Neuronal stem cell (in vitro differentiated cells): ENCODE data around the gene LEMD3.

ENCODE experiments used
- DNase-seq: peaks from one replicate; pipeline ENCODE4 v3.0.0-alpha.2; 2013; ENCODE audit warnings: low spot score
- H2AFZ ChIP-seq: one replicate; pipeline ENCODE4 v1.6.1; 2013; ENCODE audit warnings: mild to moderate bottlenecking, low read length, inconsistent platforms
- H2AK5ac ChIP-seq: 2 replicates; pipeline ENCODE4 v1.6.1; 2013; ENCODE audit warnings: low read depth, mild to moderate bottlenecking, inconsistent platforms, low read length, moderate library complexity, mixed read lengths
- H2BK120ac ChIP-seq: 2 replicates; pipeline ENCODE4 v1.6.1; 2013; ENCODE audit warnings: low read depth, mild to moderate bottlenecking, inconsistent platforms, low read length, moderate library complexity, mixed read lengths
- H2BK12ac ChIP-seq: one replicate; pipeline ENCODE4 v1.6.1; 2013; ENCODE audit warnings: low read length, inconsistent platforms
- H2BK15ac ChIP-seq: 2 replicates; pipeline ENCODE4 v1.6.1; 2013; ENCODE audit warnings: mild to moderate bottlenecking, low read length, inconsistent platforms, mixed read lengths
- H2BK5ac ChIP-seq: one replicate; pipeline ENCODE4 v1.6.1; 2013; ENCODE audit warnings: inconsistent platforms, mild to moderate bottlenecking, low read length, moderate library complexity
- H3K14ac ChIP-seq: one replicate; pipeline ENCODE4 v1.6.1; 2013; ENCODE audit warnings: low read length, inconsistent platforms
- H3K18ac ChIP-seq: 2 replicates; pipeline ENCODE4 v1.6.1; 2013; ENCODE audit warnings: low read length, inconsistent platforms
- H3K23ac ChIP-seq: 2 replicates; pipeline ENCODE4 v1.6.1; 2013; ENCODE audit warnings: low read depth, mild to moderate bottlenecking, mixed read lengths, low read length, inconsistent platforms; ENCODE audit not compliant: poor library complexity
- H3K27ac ChIP-seq: replicated peaks from 3 replicates; pipeline ENCODE4 v1.5.1; 2013; ENCODE audit warnings: low read length, inconsistent platforms
- H3K27me3 ChIP-seq, 3 experiments: 2 replicates each; pipeline ENCODE4 v1.6.1; 2013; ENCODE audit warnings: low read length in 3 of 3, mild to moderate bottlenecking in 2 of 3, inconsistent platforms in 1 of 3, low read depth in 1 of 3, mixed read lengths in 1 of 3, moderate library complexity in 1 of 3; ENCODE audit not compliant: control insufficient read depth in 3 of 3, insufficient read depth in 3 of 3
- H3K36me3 ChIP-seq, 2 donors: replicated peaks in 1 of 2; 2 replicates each; pipeline ENCODE4 v1.6.1; 2013; ENCODE audit warnings: low read length in 2 of 2; ENCODE audit not compliant: control insufficient read depth in 2 of 2, insufficient read depth in 2 of 2
- H3K4ac ChIP-seq: 2 replicates; pipeline ENCODE4 v1.6.1; 2013; ENCODE audit warnings: inconsistent platforms, mild to moderate bottlenecking, low read length, moderate library complexity
- H3K4me1 ChIP-seq, 2 donors: 1 replicate in 1 of 2; 2 replicates in 1 of 2; pipeline ENCODE4 v1.6.1; 2013; ENCODE audit warnings: low read length in 2 of 2, low read depth in 1 of 2; ENCODE audit not compliant: control insufficient read depth in 2 of 2, insufficient read depth in 1 of 2
- H3K4me2 ChIP-seq: one replicate; pipeline ENCODE4 v1.6.1; 2013; ENCODE audit warnings: mild to moderate bottlenecking, low read length, inconsistent platforms; ENCODE audit not compliant: insufficient read depth, poor library complexity, severe bottlenecking
- H3K4me3 ChIP-seq, 2 donors: 2 replicates each; pipeline ENCODE4 v1.5.1; 2013; ENCODE audit warnings: low read length in 2 of 2, mild to moderate bottlenecking in 2 of 2, inconsistent platforms in 1 of 2, moderate library complexity in 1 of 2
- H3K79me1 ChIP-seq: one replicate; pipeline ENCODE4 v1.6.1; 2013; ENCODE audit warnings: low read depth, mild to moderate bottlenecking, inconsistent platforms, low read length, moderate library complexity
- H3K9ac ChIP-seq: one replicate; pipeline ENCODE4 v1.6.1; 2013; ENCODE audit warnings: mild to moderate bottlenecking, low read depth, low read length, inconsistent platforms; ENCODE audit not compliant: poor library complexity
- H3K9me3 ChIP-seq, 2 donors: replicated peaks in 1 of 2; 2 replicates each; pipeline versions ENCODE3 to v1.6.1; 2013; ENCODE audit warnings: low read length in 2 of 2, mild to moderate bottlenecking in 2 of 2, inconsistent platforms in 1 of 2, low read depth in 1 of 2, mixed read lengths in 1 of 2, moderate library complexity in 1 of 2; ENCODE audit not compliant: control insufficient read depth in 2 of 2, insufficient read depth in 1 of 2
- H4K8ac ChIP-seq: one replicate; pipeline ENCODE4 v1.6.1; 2013; ENCODE audit warnings: low read depth, mild to moderate bottlenecking, inconsistent platforms, low read length, moderate library complexity
- H4K91ac ChIP-seq: one replicate; pipeline ENCODE4 v1.6.1; 2013; ENCODE audit warnings: low read length, low read depth, mild to moderate bottlenecking, inconsistent platforms; ENCODE audit not compliant: poor library complexity
- WGBS, 2 donors: extraction: QIAGEN DNeasy Blood & Tissue Kit; methylation state at CpG; one replicate each; pipeline ENCODE4 v1.1.7; 2013; ENCODE audit warnings: missing lambda C conversion rate in 2 of 2, mixed read lengths in 1 of 2; ENCODE audit not compliant: insufficient read length in 2 of 2, insufficient replicate concordance in 1 of 2; ENCODE audit errors: extremely low coverage in 2 of 2; 5-methylcytosine and 5-hydroxymethylcytosine counted together

The LEMD3 gene

GRCh38 chr12:65292241-65292640 is 122.9 kb downstream of the LEMD3 start:
- no peaks in the 10 kb centered on the region for H3K4me1 ChIP-seq
- H4K8ac ChIP-seq = no peak overlapping the region
- H3K27me3 ChIP-seq = no peaks in the 10 kb centered on the region
- H3K18ac ChIP-seq = no peak overlapping the region
- WGBS, 2 donors = no CpG with 5 or more reads among the region's 2 CpGs
- H3K23ac ChIP-seq = no peak overlapping the region
- no peak overlapping the region for H2BK5ac ChIP-seq
- H2BK120ac ChIP-seq = no peak overlapping the region
- DNase-seq = no peak
- no peak overlapping the region for H2BK12ac ChIP-seq
- H3K27ac ChIP-seq = no peak overlapping the region
- H3K9ac ChIP-seq = no peak overlapping the region
- H3K9me3 ChIP-seq = no peaks in the 10 kb centered on the region
- H3K4me2 ChIP-seq = no peak overlapping the region
- no peak overlapping the region for H2AFZ ChIP-seq
- no peaks in the 10 kb centered on the region for H3K79me1 ChIP-seq
- H3K4me3 ChIP-seq = no peak overlapping the region
- H4K91ac ChIP-seq = no peak overlapping the region
- H3K4ac ChIP-seq = no peak overlapping the region
- H3K14ac ChIP-seq = no peak overlapping the region
- no peak overlapping the region for H2BK15ac ChIP-seq
- no peak overlapping the region for H2AK5ac ChIP-seq
- no peaks in the 10 kb centered on the region for H3K36me3 ChIP-seq

GRCh38 chr12:65293735-65294134 is 124.4 kb downstream of the LEMD3 start:
- Histone ChIP-seq H3K27ac (no peak overlapping the region), H2BK15ac (no peak overlapping the region), H3K14ac (no peak overlapping the region), H4K91ac (no peak overlapping the region), H3K9ac (no peak overlapping the region), H2BK5ac (no peak overlapping the region), H3K36me3 (no peaks in the 10 kb centered on the region), H3K4ac (no peak overlapping the region), H4K8ac (no peak overlapping the region), H3K4me3 (no peak overlapping the region), H3K79me1 (no peaks in the 10 kb centered on the region), H2AK5ac (no peak overlapping the region), H2BK12ac (no peak overlapping the region), H3K18ac (no peak overlapping the region), H2AFZ (no peak overlapping the region), H3K4me2 (no peak overlapping the region), H3K27me3 (no peaks in the 10 kb centered on the region), H3K4me1 (no peaks in the 10 kb centered on the region), H3K9me3 (no peaks in the 10 kb centered on the region), H2BK120ac (no peak overlapping the region), H3K23ac (no peak overlapping the region)
- no peak for DNase-seq
- no CpG with 5 or more reads among the region's 1 CpG for WGBS, 2 donors

GRCh38 chr12:65294641-65295262 is 125.4 kb downstream of the LEMD3 start:
- no peak for DNase-seq
- H2AFZ ChIP-seq = no peak overlapping the region
- no peaks in the 10 kb centered on the region for H3K27me3 ChIP-seq
- H3K9me3 ChIP-seq = no peaks in the 10 kb centered on the region
- H2BK120ac ChIP-seq = no peak overlapping the region
- H2BK12ac ChIP-seq = no peak overlapping the region
- no peak overlapping the region for H2AK5ac ChIP-seq
- no peak overlapping the region for H3K4me3 ChIP-seq
- no peak overlapping the region for H4K8ac ChIP-seq
- H3K79me1 ChIP-seq = no peaks in the 10 kb centered on the region
- H3K9ac ChIP-seq = no peak overlapping the region
- H3K4me1 ChIP-seq = no peaks in the 10 kb centered on the region
- no peak overlapping the region for H3K23ac ChIP-seq
- H3K14ac ChIP-seq = no peak overlapping the region
- no CpG with 5 or more reads among the region's 4 CpGs for WGBS, 2 donors
- no peak overlapping the region for H3K4me2 ChIP-seq
- H3K18ac ChIP-seq = no peak overlapping the region
- H3K4ac ChIP-seq = no peak overlapping the region
- no peak overlapping the region for H2BK15ac ChIP-seq
- H3K36me3 ChIP-seq = no peaks in the 10 kb centered on the region
- no peak overlapping the region for H2BK5ac ChIP-seq
- H3K27ac ChIP-seq = no peak overlapping the region
- no peak overlapping the region for H4K91ac ChIP-seq

GRCh38 chr12:65296508-65297265 is 127.3 kb downstream of the LEMD3 start:
- H2AK5ac ChIP-seq = no peak overlapping the region
- H2BK5ac ChIP-seq = no peak overlapping the region
- H3K4me1 ChIP-seq = no peaks in the 10 kb centered on the region
- H3K4me3 ChIP-seq = no peak overlapping the region
- H2BK15ac ChIP-seq = no peak overlapping the region
- DNase-seq = no peak
- no peak overlapping the region for H4K91ac ChIP-seq
- no peak overlapping the region for H2AFZ ChIP-seq
- H3K9me3 ChIP-seq = no peaks in the 10 kb centered on the region
- H4K8ac ChIP-seq = no peak overlapping the region
- H3K18ac ChIP-seq = no peak overlapping the region
- H3K4ac ChIP-seq = no peak overlapping the region
- WGBS, 2 donors = no CpG with 5 or more reads among the region's 1 CpG
- no peaks in the 10 kb centered on the region for H3K36me3 ChIP-seq
- H2BK120ac ChIP-seq = no peak overlapping the region
- H3K79me1 ChIP-seq = no peaks in the 10 kb centered on the region
- no peak overlapping the region for H3K4me2 ChIP-seq
- no peak overlapping the region for H2BK12ac ChIP-seq
- H3K9ac ChIP-seq = no peak overlapping the region
- H3K27me3 ChIP-seq = no peaks in the 10 kb centered on the region
- H3K27ac ChIP-seq = no peak overlapping the region
- H3K14ac ChIP-seq = no peak overlapping the region
- no peak overlapping the region for H3K23ac ChIP-seq
